HepG2 (cell line): ENCODE measurements around the gene DOK4. TPM values are rescaled to one million over a fixed set of nuclear protein-coding genes. Genes with fewer than 3 reads are reported as not detected.

Experiments used
- ARNTL ChIP-seq: sonication (generic); formaldehyde crosslinking; IDR thresholded peaks from 2 replicates; pipeline ENCODE4 v1.4.0; 2020; ENCODE audit warnings: mild to moderate bottlenecking, missing genetic modification reagents
- BCL3 ChIP-seq: sonication (generic); formaldehyde crosslinking; IDR thresholded peaks from 2 replicates; pipeline ENCODE4 v1.5.1; 2020; ENCODE audit warnings: mild to moderate bottlenecking, missing genetic modification reagents, moderate library complexity
- BCL6 ChIP-seq: IDR thresholded peaks from 2 replicates; pipeline ENCODE4 v1.6.1; 2016; ENCODE audit warnings: missing genetic modification reagents, missing compliant biosample characterization
- BRCA1 ChIP-seq: sonication (generic); formaldehyde crosslinking; IDR thresholded peaks from 2 replicates; pipeline ENCODE4 v1.4.0; 2020; ENCODE audit warnings: missing genetic modification reagents
- CSRNP1 ChIP-seq: sonication (generic); formaldehyde crosslinking; IDR thresholded peaks from 2 replicates; pipeline ENCODE4 v1.8.1; 2023; ENCODE audit warnings: mild to moderate bottlenecking, missing genetic modification reagents
- EZH2 ChIP-seq: conservative IDR thresholded peaks from 2 replicates; pipeline ENCODE4 v1.6.1; 2012; ENCODE audit warnings: mild to moderate bottlenecking, low read depth, low read length, moderate library complexity
- HINFP ChIP-seq: sonication (generic); formaldehyde crosslinking; IDR thresholded peaks from 2 replicates; pipeline ENCODE4 v1.4.0; 2020; ENCODE audit warnings: low read depth, mild to moderate bottlenecking, missing genetic modification reagents
- HNRNPK ChIP-seq: fragments of 200-400 bp; formaldehyde crosslinking; IDR thresholded peaks from 2 replicates; pipeline ENCODE4 v1.6.1; 2018; ENCODE audit warnings: low read length, low read depth, moderate library complexity, mild to moderate bottlenecking; ENCODE audit not compliant: poor library complexity, severe bottlenecking
- HOXA9 ChIP-seq: sonication (generic); formaldehyde crosslinking; IDR thresholded peaks from 2 replicates; pipeline ENCODE4 v1.8.1; 2022; ENCODE audit warnings: missing genetic modification reagents, mild to moderate bottlenecking, moderate library complexity, borderline replicate concordance
- ISL2 ChIP-seq: sonication (generic); formaldehyde crosslinking; IDR thresholded peaks from 2 replicates; pipeline ENCODE4 v1.5.0; 2020; ENCODE audit warnings: missing genetic modification reagents
- KLF15 ChIP-seq: sonication (generic); formaldehyde crosslinking; IDR thresholded peaks from 2 replicates; pipeline ENCODE4 v1.8.1; 2023; ENCODE audit warnings: borderline replicate concordance, mild to moderate bottlenecking, inconsistent platforms, missing genetic modification reagents, mixed read lengths
- MTERF4 ChIP-seq: sonication (generic); formaldehyde crosslinking; IDR thresholded peaks from 2 replicates; pipeline ENCODE4 v1.8.0; 2023; ENCODE audit warnings: mild to moderate bottlenecking, missing genetic modification reagents
- RARG ChIP-seq: sonication (generic); formaldehyde crosslinking; IDR thresholded peaks from 2 replicates; pipeline ENCODE4 v1.4.0; 2020; ENCODE audit warnings: low read depth, mild to moderate bottlenecking, missing genetic modification reagents
- RBAK ChIP-seq: sonication (generic); formaldehyde crosslinking; IDR thresholded peaks from 2 replicates; pipeline ENCODE4 v1.5.1; 2020; ENCODE audit warnings: mild to moderate bottlenecking, missing genetic modification reagents
- SIN3A ChIP-seq: IDR thresholded peaks from 2 replicates; pipeline ENCODE4 v1.6.1; 2011; ENCODE audit warnings: low read depth, mild to moderate bottlenecking, control low read depth, low read length, borderline replicate concordance
- SMAD1 ChIP-seq: sonication (generic); formaldehyde crosslinking; IDR thresholded peaks from 2 replicates; pipeline ENCODE4 v1.4.0; 2020; ENCODE audit warnings: missing genetic modification reagents, low read depth, mild to moderate bottlenecking, borderline replicate concordance
- SNAI1 ChIP-seq: sonication (generic); formaldehyde crosslinking; IDR thresholded peaks from 2 replicates; pipeline ENCODE4 v1.5.0; 2020; ENCODE audit warnings: mild to moderate bottlenecking, missing genetic modification reagents, borderline replicate concordance
- SRY ChIP-seq: sonication (generic); formaldehyde crosslinking; IDR thresholded peaks from 2 replicates; pipeline ENCODE4 v1.8.0; 2022; ENCODE audit warnings: mild to moderate bottlenecking, missing genetic modification reagents
- TBP ChIP-seq: sonication (generic); formaldehyde crosslinking; IDR thresholded peaks from 2 replicates; pipeline ENCODE4 v1.5.0; 2020; ENCODE audit warnings: missing genetic modification reagents
- ZNF124 ChIP-seq: sonication (generic); formaldehyde crosslinking; IDR thresholded peaks from 2 replicates; pipeline ENCODE4 v1.4.0; 2020; ENCODE audit warnings: missing genetic modification reagents
- ZNF501 ChIP-seq: sonication (generic); formaldehyde crosslinking; IDR thresholded peaks from 2 replicates; pipeline ENCODE4 v1.5.1; 2020; ENCODE audit warnings: mild to moderate bottlenecking, moderate library complexity, missing genetic modification reagents
- ZNF619 ChIP-seq: sonication (generic); formaldehyde crosslinking; IDR thresholded peaks from 2 replicates; pipeline ENCODE4 v1.4.0; 2020; ENCODE audit warnings: mild to moderate bottlenecking, missing genetic modification reagents
- ZNF703 ChIP-seq: sonication (generic); formaldehyde crosslinking; IDR thresholded peaks from 2 replicates; pipeline ENCODE4 v1.5.1; 2020; ENCODE audit warnings: missing genetic modification reagents, mild to moderate bottlenecking, moderate library complexity, borderline replicate concordance
- ZNF737 ChIP-seq: sonication (generic); formaldehyde crosslinking; IDR thresholded peaks from 2 replicates; pipeline ENCODE4 v1.5.0; 2020; ENCODE audit warnings: missing genetic modification reagents, mild to moderate bottlenecking, borderline replicate concordance
- ZNF780A ChIP-seq: sonication (generic); formaldehyde crosslinking; IDR thresholded peaks from 2 replicates; pipeline ENCODE4 v1.8.0; 2022; ENCODE audit warnings: mild to moderate bottlenecking, missing genetic modification reagents, moderate library complexity
- polyA plus RNA-seq, 8 experiments: library from polyadenylated mRNA; depleted of rRNA in 3 of 8; stranded (reverse) in 7 of 8; unstranded in 1 of 8; fragments of >200 nt; fragmentation: Illumina TruSeq in 4 of 8; extraction: Trizol in 4 of 8; gene quantifications; 2 replicates each; pipeline versions ENCODE4 v1.2.1 to v1.2.3, GENCODE V29; 2011 to 2016; ENCODE audit warnings: low read depth in 4 of 8, missing spikeins in 1 of 8, mixed read lengths in 1 of 8; ENCODE audit not compliant: insufficient read depth in 1 of 8
- total RNA-seq, 5 experiments: library from RNA; depleted of rRNA; stranded (reverse); fragments of >200 nt; fragmentation: Illumina TruSeq; extraction: Trizol; gene quantifications; 2 replicates each; pipeline ENCODE4 v1.2.3, GENCODE V29; 2016; ENCODE audit warnings: low read depth in 1 of 5

Gene DOK4
- total and polyA plus RNA-seq, 2 of the 13 experiments (the other 11 are each of a cell fraction or from before 2014, with no cell fraction given) = 52.7 to 70.0 TPM

GRCh38 chr16:57479976-57480753 lies 6.1 kb downstream of the DOK4 start (continued):
- no peak for TF ChIP-seq RARG
- peak; percentile 94; the same call in 1 of the 2 replicates for TF ChIP-seq SNAI1
- peak; percentile 50; the same call in 1 of the 2 replicates for TF ChIP-seq SIN3A
- TF ChIP-seq ZNF501 = peak; percentile 94
- no peak for TF ChIP-seq TBP (CRISPR knock-in tag)
- peak; percentile 16 for TF ChIP-seq ISL2 (CRISPR knock-in tag)
- peak; percentile 30; the same call in 1 of the 2 replicates for TF ChIP-seq KLF15
- no peak for TF ChIP-seq RBAK (CRISPR knock-in tag)
- TF ChIP-seq BCL6 (CRISPR knock-in tag) = peak; percentile 48
- no peak for TF ChIP-seq MTERF4 (CRISPR knock-in tag)
- no peak for TF ChIP-seq EZH2
- peak; percentile 50 for TF ChIP-seq HNRNPK
- TF ChIP-seq CSRNP1 (CRISPR knock-in tag) = peak; percentile 87
- no peak for TF ChIP-seq ZNF780A (CRISPR knock-in tag)
- TF ChIP-seq ARNTL (CRISPR knock-in tag) = peak; percentile 77
- peak; percentile 37 for TF ChIP-seq ZNF619 (CRISPR knock-in tag)
- TF ChIP-seq SRY (CRISPR knock-in tag) = peak; percentile 69; the same call in 1 of the 2 replicates
- TF ChIP-seq HINFP (CRISPR knock-in tag) = peak; percentile 22; the same call in 1 of the 2 replicates
- TF ChIP-seq SMAD1 (CRISPR knock-in tag) = peak; percentile 82; the same call in 1 of the 2 replicates
- TF ChIP-seq HOXA9 (CRISPR knock-in tag) = no peak
- TF ChIP-seq BRCA1 = peak; percentile 41; the same call in 1 of the 2 replicates
- no peak for TF ChIP-seq ZNF703 (CRISPR knock-in tag)
- no peak for TF ChIP-seq ZNF737
- TF ChIP-seq BCL3 (CRISPR knock-in tag) = no peak; the same call in 1 of the 2 replicates
- TF ChIP-seq ZNF124 (CRISPR knock-in tag) = no peak
